GM19468 (cell line): ENCODE results near the gene IGFBP6.

Source experiments
- ATAC-seq: cut with Tn5 transposase; IDR thresholded peaks from one replicate; pipeline ENCODE4 v1.9.1; 2021; ENCODE audit warnings: mild to moderate bottlenecking, moderate library complexity, moderate number of reproducible peaks; ENCODE audit not compliant: unreplicated experiment; ENCODE audit errors: extremely low read depth

The IGFBP6 gene

DNA sequence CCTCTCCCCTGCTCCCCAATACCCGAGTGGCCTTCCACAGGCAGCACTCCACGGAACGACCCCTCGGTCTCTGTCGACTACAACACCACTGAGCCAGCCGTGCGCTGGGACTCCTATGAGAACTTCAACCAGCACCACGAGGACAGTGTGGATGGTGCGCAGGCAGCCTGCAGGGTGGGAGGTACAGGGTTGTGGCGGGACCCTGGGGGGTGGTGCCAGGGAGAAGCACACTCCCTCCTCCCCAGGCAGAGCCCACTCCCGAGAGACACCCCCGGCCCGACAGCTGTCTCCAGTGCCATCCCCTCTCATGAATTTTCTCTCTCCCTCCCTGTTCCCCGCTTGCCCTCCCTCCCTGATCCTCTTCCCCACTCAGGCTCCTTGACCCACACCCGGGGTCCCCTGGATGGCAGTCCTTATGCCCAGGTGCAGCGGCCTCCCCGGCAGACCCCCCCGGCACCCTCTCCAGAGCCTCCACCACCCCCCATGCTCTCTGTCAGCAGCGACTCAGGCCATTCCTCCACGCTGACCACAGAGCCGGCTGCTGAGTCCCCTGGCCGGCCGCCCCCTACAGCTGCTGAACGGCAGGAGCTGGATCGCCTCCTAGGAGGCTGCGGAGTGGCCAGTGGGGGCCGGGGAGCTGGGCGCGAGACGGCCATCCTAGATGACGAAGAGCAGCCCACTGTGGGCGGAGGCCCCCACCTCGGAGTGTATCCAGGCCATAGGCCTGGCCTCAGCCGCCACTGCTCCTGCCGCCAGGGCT is 38.6 kb upstream of the IGFBP6 start:
- ATAC-seq = no peak

GRCh38 chr12:53059434-53060063 is 37.9 kb upstream of the IGFBP6 start:
- no peak for ATAC-seq

GRCh38 chr12:53060064-53060720 is 37.3 kb upstream of the IGFBP6 start:
- no peak for ATAC-seq

DNA sequence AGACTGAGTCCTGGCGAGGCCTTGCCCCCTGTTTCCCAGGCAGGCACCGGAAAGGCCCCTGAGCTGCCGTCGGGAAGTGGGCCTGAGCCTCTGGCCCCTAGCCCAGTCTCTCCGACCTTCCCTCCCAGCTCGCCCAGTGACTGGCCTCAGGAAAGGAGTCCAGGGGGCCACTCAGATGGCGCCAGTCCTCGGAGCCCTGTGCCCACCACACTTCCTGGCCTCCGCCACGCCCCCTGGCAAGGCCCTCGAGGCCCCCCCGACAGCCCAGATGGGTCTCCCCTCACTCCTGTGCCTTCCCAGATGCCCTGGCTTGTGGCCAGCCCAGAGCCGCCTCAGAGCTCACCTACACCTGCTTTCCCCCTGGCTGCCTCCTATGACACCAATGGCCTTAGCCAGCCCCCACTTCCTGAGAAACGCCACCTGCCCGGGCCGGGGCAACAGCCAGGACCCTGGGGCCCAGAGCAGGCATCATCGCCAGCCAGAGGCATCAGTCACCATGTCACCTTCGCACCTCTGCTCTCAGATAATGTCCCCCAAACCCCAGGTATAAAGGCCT is 36.7 kb upstream of the IGFBP6 start:
- ATAC-seq = no peak

GRCh38 chr12:53061404-53062010 is 36.0 kb upstream of the IGFBP6 start:
- no peak for ATAC-seq

DNA sequence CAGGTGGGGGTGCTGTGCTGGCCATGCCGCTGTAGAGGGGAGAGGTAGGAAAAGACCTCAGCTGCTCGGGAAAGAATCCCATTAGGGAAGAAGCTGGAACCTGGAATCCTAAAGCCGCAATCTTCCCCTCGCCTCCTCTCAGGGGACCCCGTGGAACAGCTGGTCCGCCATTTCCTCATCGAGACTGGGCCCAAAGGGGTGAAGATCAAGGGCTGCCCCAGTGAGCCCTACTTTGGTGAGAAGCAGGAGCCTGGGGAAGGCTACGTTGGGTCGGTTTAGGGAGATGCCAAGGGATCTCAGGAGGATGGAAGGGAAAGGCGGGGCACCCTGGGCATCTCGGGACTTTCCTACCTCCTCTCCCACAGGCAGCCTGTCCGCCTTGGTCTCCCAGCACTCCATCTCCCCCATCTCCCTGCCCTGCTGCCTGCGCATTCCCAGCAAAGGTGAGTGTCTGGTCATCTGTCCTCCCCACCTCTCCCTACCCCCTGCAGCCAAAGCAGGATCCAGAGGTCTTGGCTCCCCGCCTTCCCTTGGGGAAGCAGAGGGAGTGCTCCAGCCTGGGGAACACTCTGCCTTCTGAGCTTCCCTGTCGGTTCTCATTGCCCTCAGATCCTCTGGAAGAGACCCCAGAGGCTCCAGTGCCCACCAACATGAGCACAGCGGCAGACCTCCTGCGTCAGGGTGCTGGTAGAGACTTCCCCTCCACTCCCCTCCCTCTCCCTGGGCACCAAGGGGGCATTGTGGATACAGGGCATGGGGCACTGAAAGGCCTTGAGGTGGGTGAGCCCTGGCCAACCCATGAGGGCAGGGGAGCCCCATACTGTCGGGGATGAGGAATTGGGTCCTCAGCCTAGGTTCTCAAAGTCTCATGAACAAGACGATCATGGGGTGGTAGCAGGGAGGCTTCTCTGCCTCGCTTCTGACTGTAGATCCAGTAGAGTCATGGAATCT is 35.2 kb upstream of the IGFBP6 start:
- no peak for ATAC-seq

DNA sequence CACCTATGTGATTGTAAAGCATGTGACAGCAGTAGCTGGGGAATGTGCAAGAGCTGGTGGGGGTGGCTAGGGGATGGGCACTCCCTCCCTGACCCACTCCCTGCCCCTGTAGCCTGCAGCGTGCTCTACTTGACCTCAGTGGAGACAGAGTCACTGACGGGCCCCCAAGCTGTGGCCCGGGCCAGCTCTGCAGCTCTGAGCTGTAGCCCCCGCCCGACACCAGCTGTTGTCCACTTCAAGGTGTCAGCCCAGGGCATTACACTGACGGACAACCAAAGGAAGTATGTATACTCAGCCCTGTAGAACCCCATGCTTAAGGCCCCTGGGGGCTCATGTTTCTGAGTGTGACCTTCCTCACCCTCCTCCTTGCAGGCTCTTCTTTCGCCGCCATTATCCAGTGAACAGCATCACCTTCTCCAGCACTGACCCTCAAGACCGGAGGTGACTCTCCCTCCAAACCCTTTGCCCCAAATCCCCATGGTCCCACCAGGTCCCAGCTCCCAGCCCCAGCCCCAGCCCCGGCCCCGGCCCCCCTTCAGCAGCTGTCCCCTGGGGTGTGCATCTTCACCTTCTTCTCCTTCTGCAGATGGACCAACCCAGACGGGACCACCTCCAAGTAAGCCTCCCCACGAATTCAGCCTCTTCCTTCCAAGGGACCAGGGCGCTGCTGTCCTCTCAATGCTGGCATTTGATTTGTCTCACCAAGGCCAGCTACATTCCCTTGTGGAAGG is 34.3 kb upstream of the IGFBP6 start:
- no peak for ATAC-seq

GRCh38 chr12:53063708-53064612 is 33.5 kb upstream of the IGFBP6 start:
- no peak for ATAC-seq

GRCh38 chr12:53064613-53065436 is 32.6 kb upstream of the IGFBP6 start:
- no peak for ATAC-seq

DNA sequence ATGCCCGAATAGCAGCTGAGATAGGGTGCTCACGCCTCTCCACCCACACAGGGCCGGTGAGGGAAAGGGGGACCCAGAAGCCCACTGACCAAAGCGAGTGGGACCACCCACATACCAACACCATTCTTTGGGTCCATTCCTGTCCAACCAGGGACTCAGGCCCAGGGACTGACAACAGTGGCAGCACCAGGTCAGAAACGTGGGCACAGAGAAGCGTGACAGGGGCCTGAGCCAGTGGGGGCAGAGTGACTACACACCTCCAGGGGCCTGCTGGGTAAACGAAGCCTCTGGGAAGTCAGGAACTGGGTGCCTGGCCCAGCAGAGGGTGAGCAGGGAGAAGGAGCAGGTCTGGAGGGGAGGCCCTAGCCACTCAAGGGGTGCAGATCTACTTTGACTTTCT is 32.0 kb upstream of the IGFBP6 start:
- ATAC-seq = no peak

GRCh38 chr12:53065975-53066931 is 31.2 kb upstream of the IGFBP6 start:
- ATAC-seq = no peak

GRCh38 chr12:53067074-53067992 is 30.1 kb upstream of the IGFBP6 start:
- no peak for ATAC-seq

DNA sequence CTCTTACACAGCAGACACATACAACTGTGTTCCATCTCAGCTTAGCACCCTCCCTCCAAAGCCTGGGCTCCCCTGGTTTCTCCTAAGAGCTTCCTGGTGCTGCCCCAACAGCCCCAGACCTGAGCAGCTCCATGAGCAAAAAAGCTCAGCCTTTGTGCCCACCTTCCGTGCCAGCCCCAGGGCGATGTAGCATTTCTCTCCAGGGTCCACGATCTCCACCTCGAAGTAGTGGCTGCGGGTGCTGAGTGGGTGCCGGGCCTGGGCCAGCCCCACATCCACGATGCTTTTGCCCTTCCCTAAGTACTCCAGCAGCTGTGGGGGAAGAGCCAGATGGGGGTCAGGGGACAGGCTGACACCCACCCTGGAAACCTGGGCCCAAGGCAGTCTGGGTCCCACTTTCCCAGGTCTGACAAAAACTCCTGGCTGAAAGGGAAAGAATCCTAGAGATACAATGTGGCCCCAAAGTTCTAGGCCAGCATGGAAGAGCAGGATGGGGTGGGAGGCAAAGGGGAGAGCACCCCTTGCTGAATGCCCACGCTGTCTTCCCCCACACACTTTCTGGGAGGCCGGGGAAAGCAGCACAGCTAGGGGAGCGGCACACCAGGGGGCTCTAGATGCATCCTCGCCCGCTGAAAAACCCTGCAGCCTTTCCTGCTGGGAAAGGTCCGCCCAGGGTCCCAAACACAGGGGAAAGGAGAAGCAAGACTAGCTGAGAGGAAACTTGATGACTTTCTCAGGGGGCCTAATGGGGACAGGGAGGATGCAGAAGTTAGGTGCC is 29.3 kb upstream of the IGFBP6 start:
- ATAC-seq = no peak
